Fibroblast of skin of back (primary cell): ENCODE results near the gene ANTKMT.
A peak's percentile ranks its signal among the peaks of the same experiment; 100 is the strongest.
"Not testable (repeated sequence)": the region's sequence is repeated elsewhere in the genome, so short reads cannot be mapped to it uniquely, and the experiment has no call there.

Source experiments
- DNase-seq: peaks from one replicate; pipeline ENCODE4 v3.0.0-alpha.2; 2013

The ANTKMT gene

DNA sequence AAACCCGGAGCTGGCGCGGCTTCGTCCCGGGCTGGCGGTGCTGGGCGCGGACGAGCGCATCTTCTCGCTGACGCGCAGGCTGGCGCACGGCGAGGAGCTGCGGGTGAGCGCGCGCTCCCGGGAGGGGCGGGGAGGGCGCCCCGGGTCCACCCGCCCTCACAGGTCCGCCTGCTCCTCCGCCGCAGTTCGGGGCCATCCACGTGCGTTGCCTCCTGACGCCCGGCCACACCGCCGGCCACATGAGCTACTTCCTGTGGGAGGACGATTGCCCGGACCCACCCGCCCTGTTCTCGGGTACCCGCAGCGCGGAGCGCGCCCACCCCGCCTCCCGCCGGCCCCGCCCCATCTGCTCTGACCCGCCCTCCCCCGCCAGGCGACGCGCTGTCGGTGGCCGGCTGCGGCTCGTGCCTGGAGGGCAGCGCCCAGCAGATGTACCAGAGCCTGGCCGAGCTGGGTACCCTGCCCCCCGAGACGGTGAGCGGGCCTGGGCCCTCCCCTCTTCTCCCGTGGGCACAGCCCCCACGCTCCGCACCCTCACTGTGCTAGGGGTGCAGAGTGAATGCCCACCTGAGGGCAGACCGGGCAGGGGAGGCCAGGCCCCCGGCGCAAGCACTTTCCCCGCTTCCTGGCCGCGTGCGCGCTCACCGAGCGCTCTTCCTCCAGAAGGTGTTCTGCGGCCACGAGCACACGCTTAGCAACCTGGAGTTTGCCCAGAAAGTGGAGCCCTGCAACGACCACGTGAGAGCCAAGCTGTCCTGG is 7.4 kb downstream of the ANTKMT start:
- peak; percentile 76 for DNase-seq

- no peak for DNase-seq
These were observed 8.2 kb downstream of the ANTKMT start for GRCh38 chr16:728890-729744.

DNA sequence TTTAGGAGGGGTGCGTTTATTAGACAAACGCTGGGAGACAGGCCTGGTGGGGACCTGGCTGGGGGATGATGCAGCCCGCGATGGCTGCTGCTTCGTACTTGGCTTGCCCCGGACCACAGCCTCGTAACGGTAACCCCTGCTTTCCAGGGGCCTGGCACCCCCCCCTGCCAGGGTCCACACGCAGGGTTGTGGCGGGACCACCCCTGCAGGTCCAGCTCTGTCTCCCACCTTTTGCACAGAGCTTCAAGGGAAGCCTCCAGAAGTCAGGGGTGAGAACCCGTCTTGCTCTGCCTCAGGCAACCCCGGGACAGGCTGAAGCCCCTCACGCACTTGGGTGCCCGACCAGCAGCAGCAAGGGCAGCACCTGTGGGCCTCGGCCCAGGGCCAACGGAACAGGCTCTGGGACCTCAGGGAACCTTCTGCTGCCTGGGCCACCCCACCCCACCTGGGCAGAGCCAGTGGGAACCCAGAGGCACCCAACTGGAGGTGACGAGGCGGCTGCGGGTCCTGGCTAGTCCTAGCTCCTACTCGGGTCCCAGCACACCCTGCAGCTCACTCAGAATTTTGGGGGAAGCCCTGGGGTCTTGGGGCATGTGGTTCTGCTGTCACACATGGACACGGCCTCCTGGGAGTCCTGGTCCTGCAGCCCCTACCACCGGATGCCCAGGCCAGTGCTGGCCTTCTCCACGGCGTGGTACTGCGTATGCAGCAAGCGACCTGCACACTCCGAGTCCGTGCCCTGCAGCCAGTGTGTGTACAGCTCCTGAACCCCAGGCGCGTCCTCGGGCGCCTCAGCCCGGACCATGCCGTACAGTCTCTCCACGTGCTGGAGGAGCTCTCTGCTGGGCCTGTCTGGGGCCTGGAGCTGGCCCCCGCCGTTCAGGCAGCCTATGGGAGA is 9.1 kb downstream of the ANTKMT start:
- DNase-seq: no peak

GRCh38 chr16:730666-731509 is 9.9 kb downstream of the ANTKMT start:
- no peak for DNase-seq

GRCh38 chr16:732332-732731 is 11.4 kb downstream of the ANTKMT start:
- no peak for DNase-seq

DNA sequence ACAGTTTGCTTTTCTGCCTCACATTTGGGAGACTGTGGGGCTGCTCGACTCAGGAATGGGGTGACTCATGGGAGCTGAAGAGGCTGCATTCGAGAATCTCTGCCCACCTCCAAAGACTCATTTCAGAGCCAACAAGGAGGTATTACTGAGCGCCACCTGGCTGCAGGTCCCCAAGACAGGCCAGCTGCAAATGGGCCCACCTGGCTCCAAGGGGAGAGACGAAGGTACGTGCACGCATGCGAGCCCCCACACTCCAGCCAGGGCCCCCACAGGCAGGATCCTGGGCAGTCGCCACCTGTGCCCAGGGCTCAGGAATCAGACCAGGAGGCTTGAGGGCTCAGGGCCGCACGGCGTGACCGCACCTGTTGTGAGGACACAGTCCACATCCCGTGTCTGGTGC is 12.0 kb downstream of the ANTKMT start:
- DNase-seq: no peak

- no peak for DNase-seq
These were observed 12.6 kb downstream of the ANTKMT start for GRCh38 chr16:733382-734207.

DNA sequence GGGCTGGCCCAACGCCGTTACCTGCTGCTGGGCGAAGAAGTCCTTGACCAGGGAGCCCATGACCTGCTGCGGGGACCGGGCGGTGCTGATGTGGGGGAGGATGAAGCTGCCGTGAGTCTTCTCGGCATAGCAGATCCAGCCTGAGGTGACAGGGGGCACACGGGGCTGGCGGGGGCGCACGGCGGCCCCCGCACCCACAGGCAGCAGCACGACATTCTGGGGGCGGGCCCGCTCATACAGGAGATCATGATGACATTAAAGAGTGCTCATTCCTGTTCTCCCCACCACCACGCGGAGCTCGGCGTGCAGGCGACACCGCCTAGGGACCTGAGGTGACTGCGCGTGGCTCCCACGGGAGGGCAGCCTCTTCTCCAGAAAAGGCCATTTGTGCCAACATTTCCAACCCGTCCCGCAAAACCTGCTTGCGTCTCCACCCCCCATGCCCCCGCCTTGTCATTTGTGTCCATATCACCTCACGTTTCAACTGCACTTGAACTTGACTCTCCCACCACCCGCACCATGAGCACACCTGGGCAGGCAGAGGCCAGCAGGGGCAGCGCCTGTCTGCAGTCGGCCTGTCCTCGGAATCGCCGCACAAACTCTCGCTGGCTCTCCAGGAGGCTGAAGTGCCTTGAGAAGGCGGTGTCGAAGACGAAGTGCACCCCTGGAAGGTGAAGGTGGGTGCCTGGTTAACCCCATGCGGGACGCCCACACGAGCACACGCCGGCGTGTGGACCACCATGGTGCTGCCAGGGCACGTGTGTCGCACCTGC is 13.4 kb downstream of the ANTKMT start:
- no peak for DNase-seq

- DNase-seq: no peak
These were observed 14.3 kb downstream of the ANTKMT start for GRCh38 chr16:734981-735881.

- no peak for DNase-seq
These were observed 15.1 kb downstream of the ANTKMT start for GRCh38 chr16:735982-736453.

DNA sequence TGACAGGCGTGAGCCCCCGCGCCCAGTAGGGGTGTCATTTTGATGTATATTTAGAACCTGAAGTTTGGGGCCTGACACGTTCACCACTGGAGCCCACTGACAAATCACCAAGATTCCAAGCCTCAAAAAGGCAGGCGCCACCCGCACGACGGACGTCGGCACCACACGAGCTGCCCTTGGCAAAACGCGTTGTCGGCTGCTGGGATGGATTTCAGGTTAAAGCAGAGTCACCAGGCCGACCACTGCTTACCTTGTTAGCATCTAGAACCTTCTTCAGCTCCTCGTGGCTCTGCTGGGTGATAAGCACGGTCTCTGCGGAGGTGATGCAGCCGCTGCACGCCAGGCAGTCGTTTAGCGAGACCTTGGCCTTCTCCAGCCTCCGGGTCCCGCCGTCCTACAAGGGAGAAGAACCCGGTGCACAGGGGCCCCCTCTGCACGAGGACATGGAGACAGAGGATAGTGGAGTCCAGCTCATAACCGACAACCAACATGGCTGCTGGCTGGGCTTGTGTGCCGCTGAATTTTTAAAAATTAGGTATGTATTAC is 16.1 kb downstream of the ANTKMT start:
- DNase-seq: no peak

DNA sequence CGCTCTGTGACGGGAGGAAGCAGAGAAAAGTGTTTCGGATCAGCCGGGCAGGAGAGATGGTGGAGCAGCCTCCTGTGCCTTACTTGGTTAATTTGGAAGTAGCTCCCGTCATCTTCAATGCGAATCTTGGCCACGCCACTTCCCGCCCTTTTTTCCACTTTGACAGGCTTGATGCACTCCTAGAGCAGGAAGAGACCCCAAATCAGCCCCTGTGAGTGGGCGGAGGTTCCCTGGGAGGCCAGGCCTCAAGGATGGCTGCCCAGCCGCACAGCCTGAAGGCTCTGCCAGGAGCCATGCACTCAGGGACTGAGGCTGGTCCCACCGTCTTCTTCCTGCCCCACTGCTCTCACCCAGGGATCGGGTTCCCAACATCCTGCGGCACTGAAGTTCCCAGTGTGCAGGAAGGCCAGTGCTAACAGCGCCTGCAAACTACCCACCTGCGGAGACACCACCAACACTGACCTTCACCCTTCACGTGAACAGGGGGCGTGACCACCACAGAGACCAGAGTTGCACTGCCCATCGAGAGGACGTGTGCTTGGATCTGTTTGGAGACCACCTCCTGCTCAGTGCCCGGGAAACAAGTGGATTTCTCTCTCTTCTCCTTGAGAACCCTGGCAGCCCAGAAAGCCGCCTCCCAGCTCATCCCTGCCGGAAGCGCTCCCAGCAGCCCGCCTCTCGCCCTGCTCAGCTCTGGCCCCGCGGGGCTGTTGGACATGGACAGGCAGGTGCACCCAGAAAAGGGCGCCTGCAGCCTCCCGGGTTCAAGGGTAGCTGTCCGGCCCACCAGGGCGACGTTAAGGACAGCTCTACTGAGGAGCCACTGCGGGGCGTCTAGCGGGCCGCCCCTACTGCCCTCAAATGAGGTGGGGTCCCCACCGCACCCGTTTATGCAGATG is 18.9 kb downstream of the ANTKMT start:
- DNase-seq: no peak

DNA sequence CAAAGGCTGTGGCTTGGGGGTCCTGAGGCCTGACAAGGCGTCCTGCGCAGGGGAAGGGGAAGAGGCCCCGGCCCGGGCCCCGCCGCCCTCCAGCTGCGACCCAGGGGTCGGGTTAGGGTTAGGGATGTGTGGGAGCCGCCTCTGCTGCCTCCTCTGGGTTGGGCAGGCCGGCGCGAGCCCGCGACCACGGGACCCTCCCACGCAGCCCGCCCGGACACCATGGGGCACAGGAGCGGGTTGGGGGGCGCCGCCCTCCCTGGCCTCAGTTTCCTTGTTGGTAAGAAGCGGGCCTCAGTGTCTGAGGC is 19.5 kb downstream of the ANTKMT start:
- no peak for DNase-seq

- peak; percentile 89 for DNase-seq
These were observed 20.0 kb downstream of the ANTKMT start, which contains the start of gene CIAO3 for GRCh38 chr16:740764-741505. CIAO3 (minus strand) TSS chr16:740997; CDS start chr16:740985, 12 bp downstream.

DNA sequence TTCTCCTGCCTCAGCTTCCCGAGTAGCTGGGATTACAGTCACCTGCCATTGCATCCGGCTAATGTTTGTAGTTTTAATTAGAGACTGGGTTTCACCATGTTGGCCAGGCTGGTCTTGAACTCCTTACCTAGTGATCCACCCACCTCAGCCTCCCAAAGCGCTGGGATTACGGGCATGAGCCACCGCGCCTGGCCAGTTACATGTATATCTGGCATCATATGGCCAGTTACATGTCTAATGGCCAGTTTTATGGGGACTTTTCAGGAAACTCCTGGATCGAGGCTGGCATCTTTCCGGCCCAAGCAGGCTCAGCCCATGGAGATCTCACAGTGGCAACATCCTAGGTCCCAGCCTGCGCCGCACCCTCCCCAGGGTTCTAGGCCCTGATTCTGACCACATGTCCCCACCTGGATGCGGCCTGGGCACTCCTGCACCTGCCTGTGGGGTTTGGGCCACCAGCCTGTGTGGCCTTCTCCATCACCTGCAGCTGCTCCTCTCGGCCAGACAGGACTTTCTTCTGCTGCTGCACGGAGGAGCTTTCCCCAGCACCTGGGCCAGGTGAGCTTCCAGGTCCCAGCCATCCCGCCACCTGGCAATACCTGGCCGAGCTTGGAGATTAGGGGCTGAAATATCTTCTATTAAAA is 21.2 kb downstream of the ANTKMT start:
- DNase-seq: no peak

- DNase-seq: not testable (repeated sequence)
These were observed 21.9 kb downstream of the ANTKMT start for GRCh38 chr16:742894-743293.
